ENCODE measurements around the gene SDF2L1.
"Not testable (repeated sequence)": the region's sequence is repeated elsewhere in the genome, so short reads cannot be mapped to it uniquely, and the experiment has no call there.

The SDF2L1 gene

GRCh38 chr22:21688706-21689381 is 46.7 kb downstream of the SDF2L1 start:
- DNase-seq = no peak

GRCh38 chr22:21690401-21690801 is 48.3 kb downstream of the SDF2L1 start:
- DNase-seq = peak; percentile 48

- no peak for DNase-seq
Observed at GRCh38 chr22:21691816-21692215, 49.7 kb downstream of the SDF2L1 start.

- DNase-seq = not testable (repeated sequence)
Observed at GRCh38 chr22:21692856-21693255, 50.8 kb downstream of the SDF2L1 start.

GRCh38 chr22:21693333-21693998 is 51.4 kb downstream of the SDF2L1 start:
- no peak for DNase-seq

Measured in RPMI8226 (cell line).